ENCODE results near the gene RAP2A.
A peak's percentile ranks its signal among the peaks of the same experiment; 100 is the strongest.

The RAP2A gene

GRCh38 chr13:97422118-97423054 is 11.6 kb upstream of the RAP2A start:
- no peak for DNase-seq (ENCODE audit: low spot score)

- no peak for DNase-seq (ENCODE audit: low spot score)
These were observed 10.5 kb upstream of the RAP2A start for GRCh38 chr13:97423300-97424045.

- DNase-seq (ENCODE audit: low spot score): no peak
These were observed 8.4 kb upstream of the RAP2A start for GRCh38 chr13:97425590-97425989.

GRCh38 chr13:97426695-97427094 is 7.3 kb upstream of the RAP2A start:
- no peak for DNase-seq (ENCODE audit: low spot score)

- peak; percentile 58 for DNase-seq (ENCODE audit: low spot score)
These were observed 4.3 kb upstream of the RAP2A start for GRCh38 chr13:97429681-97430081.

- no peak for DNase-seq (ENCODE audit: low spot score)
These were observed 3.7 kb upstream of the RAP2A start for GRCh38 chr13:97430296-97430695.

- no peak for DNase-seq (ENCODE audit: low spot score)
These were observed 2.7 kb upstream of the RAP2A start for GRCh38 chr13:97431171-97431764.

- peak; percentile 6 for DNase-seq (ENCODE audit: low spot score)
These were observed 1.6 kb upstream of the RAP2A start for GRCh38 chr13:97432232-97432916.

GRCh38 chr13:97432917-97433726 is 847 bp upstream of the RAP2A start:
- peak; percentile 96 for DNase-seq (ENCODE audit: low spot score)

- DNase-seq (ENCODE audit: low spot score): no peak
These were observed 630 bp downstream of the RAP2A start for GRCh38 chr13:97434397-97435201.

GRCh38 chr13:97435323-97435722 is 1.4 kb downstream of the RAP2A start:
- DNase-seq (ENCODE audit: low spot score): no peak

GRCh38 chr13:97435794-97436193 is 1.8 kb downstream of the RAP2A start:
- DNase-seq (ENCODE audit: low spot score): no peak

GRCh38 chr13:97436845-97437244 is 2.9 kb downstream of the RAP2A start:
- no peak for DNase-seq (ENCODE audit: low spot score)

- no peak for DNase-seq (ENCODE audit: low spot score)
These were observed 3.8 kb downstream of the RAP2A start for GRCh38 chr13:97437729-97438128.

GRCh38 chr13:97438856-97439595 is 5.1 kb downstream of the RAP2A start:
- DNase-seq (ENCODE audit: low spot score): no peak

- no peak for DNase-seq (ENCODE audit: low spot score)
These were observed 6.7 kb downstream of the RAP2A start for GRCh38 chr13:97440598-97441170.

GRCh38 chr13:97441368-97441767 is 7.4 kb downstream of the RAP2A start:
- DNase-seq (ENCODE audit: low spot score): no peak

- DNase-seq (ENCODE audit: low spot score): no peak
These were observed 11.7 kb downstream of the RAP2A start for GRCh38 chr13:97445522-97446187.

GRCh38 chr13:97446448-97446847 is 12.5 kb downstream of the RAP2A start:
- DNase-seq (ENCODE audit: low spot score): no peak
